IPS-18c (cell line): ENCODE data around the gene NFIB.

Source experiments
- H3K4me3 ChIP-seq: 2 replicates; pipeline ENCODE4 v1.7.0; 2013; ENCODE audit warnings: low read depth, mild to moderate bottlenecking, low read length, moderate library complexity; ENCODE audit not compliant: insufficient read depth
- H3K9me3 ChIP-seq: one replicate; pipeline ENCODE4 v1.6.1; 2013; ENCODE audit warnings: mild to moderate bottlenecking, low read length, moderate library complexity; ENCODE audit not compliant: control insufficient read depth, insufficient read depth

The NFIB gene

DNA sequence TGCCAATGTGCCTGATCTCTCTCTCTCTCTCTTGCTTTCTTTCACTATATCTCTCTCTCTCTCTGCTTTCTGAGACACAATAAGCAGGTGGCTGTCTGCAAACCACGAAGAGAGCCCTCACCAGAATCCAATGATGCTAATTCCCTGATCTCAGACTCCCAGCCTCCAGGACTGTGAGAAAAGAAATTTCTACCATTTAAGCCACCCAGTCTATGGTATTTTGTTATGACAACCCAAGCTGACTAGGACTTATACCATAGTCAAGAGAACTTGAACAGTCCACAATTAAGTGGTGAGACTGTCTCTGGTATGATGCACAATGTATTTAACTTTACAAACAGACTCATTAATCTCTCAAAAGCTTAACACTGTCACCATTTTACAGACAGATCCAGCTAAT is 67.0 kb downstream of the NFIB start:
- Histone ChIP-seq H3K4me3 (no peak overlapping the region), H3K9me3 (no peaks in the 10 kb centered on the region)

DNA sequence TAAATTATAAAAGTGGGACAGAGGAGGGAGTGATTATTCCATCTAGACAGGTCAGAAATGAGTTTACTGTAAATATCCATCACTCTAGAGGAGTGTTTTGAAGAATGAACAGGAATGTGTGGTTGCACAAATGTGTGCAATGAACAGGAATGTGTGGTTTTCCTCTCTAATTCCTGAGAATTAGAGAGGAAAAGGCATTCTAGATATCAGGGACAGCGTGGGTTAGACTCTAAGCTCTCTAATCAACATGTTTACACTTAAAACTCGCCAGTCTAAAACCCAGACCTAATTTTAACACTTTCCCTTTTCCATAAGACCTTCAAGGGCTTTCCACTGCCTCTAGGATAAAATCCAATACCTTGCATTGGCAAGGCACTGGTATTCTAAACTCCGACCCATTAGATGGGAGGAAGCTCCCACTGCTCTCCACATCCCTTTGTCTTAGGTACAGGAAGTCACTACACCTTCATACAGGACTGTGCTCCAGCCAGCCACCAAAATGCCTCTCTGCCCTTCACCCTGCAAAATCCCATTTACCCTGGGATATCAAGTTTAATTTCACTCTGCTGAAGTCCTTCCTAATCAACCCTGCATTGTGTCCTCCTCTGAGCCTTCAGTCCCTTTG is 67.9 kb downstream of the NFIB start:
- no peak overlapping the region for H3K4me3 ChIP-seq

DNA sequence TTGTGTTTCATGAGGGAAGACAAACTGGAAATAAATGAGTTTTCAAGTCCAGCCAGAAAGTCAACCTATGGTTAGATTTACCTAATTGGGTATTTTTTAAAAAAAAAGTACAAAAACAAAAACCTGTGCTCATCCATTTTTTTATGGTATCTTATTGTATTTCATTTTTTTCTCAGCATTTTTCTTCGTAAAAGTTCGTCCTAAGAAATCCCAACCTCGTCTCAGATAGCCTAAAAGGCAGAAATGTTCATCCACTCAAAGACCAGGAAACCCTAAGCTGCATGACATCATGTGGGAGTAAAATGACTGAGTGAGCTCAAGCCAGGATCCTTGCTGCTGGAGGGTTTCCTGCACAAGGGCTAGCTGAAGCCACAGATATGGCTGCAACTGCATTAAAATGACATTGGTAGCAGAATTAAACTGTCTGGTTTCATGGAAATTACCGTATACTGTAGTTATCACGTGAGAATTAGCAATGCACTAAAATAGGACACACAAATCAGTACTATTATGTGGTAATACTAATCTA is 70.4 kb downstream of the NFIB start:
- Histone ChIP-seq H3K9me3 (no peaks in the 10 kb centered on the region), H3K4me3 (no peak overlapping the region)

More for the DNA sequence above, 67.9 kb downstream of the NFIB start:
- no peaks in the 10 kb centered on the region for H3K9me3 ChIP-seq

DNA sequence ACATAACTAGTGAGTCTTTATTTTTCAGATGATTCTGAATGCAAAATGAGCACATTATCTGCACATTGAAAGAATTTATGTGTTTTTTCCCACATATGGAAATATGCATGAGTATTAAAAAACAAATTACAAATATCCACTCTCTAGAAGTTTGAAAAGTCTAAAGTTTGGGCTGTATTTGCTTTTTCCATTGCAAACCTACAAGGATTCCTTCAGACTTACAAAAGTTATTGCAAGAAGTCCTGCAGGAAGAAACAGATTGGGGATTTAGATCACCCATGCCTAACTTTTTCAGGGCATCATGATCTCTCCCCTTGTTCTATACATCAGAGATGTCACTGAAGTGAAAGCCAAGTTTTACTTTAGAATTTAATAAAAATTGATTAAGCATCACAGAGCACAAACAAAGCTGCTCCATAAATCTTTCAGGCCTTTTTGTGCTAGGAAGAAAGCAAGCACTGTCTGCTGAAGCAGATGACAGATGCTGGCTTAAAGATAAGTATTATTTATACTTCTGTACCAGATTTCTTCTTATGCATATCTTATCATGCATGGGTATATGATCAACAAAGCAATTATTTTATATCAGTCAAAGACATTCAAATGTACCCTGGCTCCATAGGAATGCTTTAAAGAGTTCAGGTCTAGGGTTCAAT is 71.7 kb downstream of the NFIB start:
- Histone ChIP-seq H3K9me3 (no peaks in the 10 kb centered on the region), H3K4me3 (no peak overlapping the region)

DNA sequence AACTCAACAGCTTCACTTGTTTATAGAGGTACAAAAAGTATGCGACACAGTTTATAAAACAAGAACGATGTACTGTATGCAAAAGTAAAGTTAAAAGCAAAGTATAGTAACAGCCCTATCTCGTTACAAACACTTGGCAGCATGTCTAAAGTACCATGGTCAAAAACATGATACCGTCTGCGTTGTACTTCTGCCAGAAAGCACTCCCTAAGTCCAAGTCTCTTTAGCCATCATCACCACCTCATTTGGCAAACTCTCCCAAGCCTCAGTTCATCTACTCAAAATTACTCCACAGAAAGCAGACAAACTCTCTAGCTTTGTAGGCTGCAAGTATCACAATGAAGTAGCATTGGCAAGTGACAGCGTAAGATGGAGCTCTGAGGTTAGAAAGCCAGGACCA is 73.4 kb downstream of the NFIB start:
- Histone ChIP-seq H3K9me3 (no peaks in the 10 kb centered on the region), H3K4me3 (no peak overlapping the region)

DNA sequence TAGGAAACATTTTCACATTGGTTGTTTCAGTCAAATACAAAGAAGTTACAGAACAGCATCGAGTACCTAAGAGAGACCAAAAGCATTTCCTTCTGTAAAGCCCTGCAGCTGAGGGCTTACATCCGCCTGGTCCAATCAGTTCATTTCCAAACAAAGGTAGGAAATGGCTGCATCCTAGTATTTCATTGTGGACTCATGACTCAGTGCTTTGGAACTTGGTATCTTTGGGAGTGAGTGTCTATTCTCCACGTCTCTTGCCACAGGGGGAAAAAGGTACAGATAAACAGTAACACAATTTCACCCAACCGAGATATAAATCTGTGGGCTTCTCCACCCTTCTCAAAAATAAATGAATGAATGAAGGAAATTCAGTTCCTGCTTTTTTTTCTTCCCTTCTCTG is 75.4 kb downstream of the NFIB start:
- no peaks in the 10 kb centered on the region for H3K9me3 ChIP-seq
- no peak overlapping the region for H3K4me3 ChIP-seq

DNA sequence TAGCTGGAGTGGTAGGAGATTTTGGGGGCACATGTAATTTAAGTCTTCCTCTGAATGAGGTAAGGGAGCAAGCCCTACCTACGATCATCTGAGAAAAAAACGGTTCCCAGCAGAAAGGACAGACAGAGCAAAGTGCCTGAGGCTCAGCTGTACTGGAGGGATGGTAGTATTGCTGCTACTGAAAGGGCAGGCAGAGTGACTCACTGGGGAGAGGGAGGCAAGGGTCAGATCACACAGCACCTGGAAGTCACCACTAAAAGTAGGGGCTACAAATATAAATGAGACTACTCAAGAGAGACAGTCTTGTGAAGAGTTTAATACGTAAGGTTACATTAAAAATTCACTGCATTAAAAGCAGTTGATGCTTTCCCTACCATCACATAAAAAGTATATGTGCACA is 75.9 kb downstream of the NFIB start:
- H3K4me3 ChIP-seq = no peak overlapping the region
- no peaks in the 10 kb centered on the region for H3K9me3 ChIP-seq

DNA sequence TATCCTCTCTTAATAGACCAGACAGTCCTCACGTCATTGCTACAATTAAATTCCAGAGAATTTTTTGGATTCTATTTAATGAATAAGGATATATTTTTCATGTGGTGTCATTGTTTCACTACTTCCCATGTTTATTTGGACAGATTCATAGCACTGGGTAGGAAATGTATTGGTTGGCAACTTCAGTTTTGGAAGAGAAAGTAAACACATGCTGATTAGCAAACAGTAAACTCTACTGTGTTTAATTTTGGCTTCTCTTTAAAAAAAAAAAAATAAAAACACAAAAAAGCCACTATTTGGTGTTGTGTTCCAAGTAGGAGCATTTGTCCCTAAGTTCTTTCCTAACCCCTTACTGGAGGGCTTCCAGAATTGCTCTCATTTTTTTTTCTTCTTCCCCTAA is 77.3 kb downstream of the NFIB start:
- H3K4me3 ChIP-seq = no peak overlapping the region
- no peaks in the 10 kb centered on the region for H3K9me3 ChIP-seq

DNA sequence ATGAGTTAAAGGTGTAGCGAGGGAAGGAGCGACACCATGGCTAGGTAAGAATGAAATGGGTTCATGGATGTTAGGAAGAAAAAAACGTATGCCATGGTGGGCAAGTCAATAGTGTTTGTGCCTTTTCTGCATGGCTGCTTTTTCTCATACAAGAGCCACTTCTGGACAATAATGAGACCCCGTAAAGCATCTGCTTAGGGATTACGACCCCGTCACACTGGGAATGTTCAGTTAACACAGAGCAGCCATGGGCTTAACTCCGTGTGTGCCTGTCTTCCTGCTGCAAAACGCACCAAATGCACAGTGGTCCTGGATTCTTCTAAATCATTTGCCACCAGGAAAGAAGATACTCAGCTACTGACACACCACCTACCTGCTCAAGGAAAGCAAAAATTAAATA is 81.8 kb downstream of the NFIB start:
- H3K4me3 ChIP-seq = no peak overlapping the region
- H3K9me3 ChIP-seq = no peaks in the 10 kb centered on the region

DNA sequence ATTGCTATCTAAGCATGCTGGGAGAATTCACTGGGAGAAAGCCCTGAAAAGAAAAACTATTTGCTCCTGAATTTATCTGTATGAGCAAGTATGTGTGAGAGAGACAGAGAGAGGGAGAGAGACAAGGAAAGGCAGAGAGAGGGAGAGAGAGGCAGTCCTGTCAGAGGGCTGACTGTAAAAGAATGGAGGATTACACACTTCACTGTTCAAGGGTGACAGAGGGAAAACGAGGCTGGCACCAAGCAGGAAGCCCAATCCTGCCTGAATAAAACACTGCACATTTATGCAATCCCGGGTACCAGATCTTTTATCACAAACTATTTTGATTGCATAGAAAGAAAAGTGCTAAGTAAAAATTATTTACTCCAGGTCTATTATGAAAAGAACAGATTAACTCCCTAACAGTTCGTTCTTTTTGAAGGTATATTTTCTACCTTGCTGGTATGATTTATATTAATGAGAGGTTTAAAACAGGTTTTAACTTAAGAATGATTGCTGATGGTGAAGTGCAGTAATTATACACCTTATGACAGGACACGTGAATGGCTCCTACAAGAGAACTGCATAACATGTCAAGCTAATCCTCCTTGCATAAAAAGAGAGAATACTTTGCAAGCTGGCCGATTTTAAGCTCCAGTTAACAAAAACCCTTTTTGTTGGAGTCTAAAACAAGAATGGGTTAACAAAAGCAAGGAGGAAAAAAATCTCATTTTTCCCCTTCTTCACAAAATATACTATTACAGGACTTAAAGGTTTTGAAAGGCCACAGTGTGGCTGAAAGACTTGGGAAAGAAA is 82.5 kb downstream of the NFIB start:
- Histone ChIP-seq H3K9me3 (no peaks in the 10 kb centered on the region), H3K4me3 (no peak overlapping the region)

DNA sequence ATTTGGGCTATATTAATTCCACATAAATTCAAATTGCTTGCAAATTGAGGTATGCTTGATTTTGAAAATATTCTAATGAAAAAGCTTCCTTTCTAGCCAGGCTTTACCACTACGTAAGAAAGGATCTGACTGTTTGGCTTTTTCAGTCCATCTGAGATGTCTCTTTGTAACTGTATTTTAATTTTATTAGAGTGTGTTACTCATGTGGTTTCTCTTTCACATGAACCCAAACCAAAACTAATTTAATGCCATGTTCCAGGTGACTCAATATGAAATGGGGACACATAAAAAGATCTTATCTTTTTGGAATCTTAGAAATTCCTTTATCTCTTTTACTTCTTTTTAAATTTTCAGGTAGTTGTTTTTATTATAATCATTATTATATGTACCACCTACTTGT is 85.3 kb downstream of the NFIB start:
- no peaks in the 10 kb centered on the region for H3K9me3 ChIP-seq
- H3K4me3 ChIP-seq = no peak overlapping the region

DNA sequence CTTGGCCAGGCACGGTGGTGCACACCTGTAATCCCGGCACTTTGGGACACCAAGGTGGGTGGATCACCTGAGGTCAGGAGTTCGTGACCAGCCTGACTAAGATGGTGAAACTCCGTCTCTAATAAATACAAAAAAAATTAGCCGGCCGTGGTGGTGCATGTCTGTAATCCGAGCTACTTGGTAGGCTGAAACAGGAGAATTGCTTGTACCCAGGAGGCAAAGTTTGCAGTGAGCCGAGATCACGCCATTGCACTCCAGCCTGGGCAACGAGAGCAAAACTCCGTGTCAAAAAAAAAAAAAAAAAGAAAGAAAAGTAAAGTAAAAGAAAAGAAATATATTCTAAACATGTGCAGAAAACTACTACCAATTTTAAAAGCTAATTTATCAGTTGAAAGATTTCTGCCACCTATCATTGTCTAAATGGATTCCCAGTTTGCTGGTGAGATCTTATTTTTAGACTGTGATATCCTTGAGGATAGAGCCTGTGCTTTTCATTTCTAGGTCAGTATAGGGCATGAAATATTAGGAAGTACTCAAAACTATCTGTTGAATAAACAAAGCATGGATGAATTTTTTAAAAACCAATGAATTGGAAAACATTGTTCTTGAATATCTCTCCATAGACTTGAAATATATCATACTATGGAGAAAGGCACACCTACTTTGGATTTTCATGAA is 86.9 kb downstream of the NFIB start:
- no peak overlapping the region for H3K4me3 ChIP-seq

DNA sequence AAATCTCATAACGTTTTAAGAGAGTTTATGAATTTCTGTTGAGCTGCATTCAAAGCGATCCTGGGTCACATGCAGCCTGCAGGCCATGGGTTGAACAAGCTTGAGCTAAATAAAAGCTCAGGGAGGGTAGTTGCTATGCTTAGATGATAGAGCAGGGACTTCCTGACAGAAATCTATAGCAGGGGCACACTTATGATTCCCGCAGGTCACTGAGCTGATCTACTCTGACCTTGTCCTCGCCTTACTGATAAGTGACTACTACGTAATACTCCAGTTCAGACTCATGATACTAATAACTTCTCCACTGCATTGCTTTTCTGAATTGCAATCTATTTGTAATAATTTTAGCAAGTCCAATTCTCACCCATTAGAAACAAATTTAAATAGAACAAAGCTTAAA is 90.9 kb downstream of the NFIB start:
- no peak overlapping the region for H3K4me3 ChIP-seq
- peaks cover 2% of the 10 kb centered on the region for H3K9me3 ChIP-seq

More for the DNA sequence above, 86.9 kb downstream of the NFIB start:
- peaks cover 2% of the 10 kb centered on the region for H3K9me3 ChIP-seq

DNA sequence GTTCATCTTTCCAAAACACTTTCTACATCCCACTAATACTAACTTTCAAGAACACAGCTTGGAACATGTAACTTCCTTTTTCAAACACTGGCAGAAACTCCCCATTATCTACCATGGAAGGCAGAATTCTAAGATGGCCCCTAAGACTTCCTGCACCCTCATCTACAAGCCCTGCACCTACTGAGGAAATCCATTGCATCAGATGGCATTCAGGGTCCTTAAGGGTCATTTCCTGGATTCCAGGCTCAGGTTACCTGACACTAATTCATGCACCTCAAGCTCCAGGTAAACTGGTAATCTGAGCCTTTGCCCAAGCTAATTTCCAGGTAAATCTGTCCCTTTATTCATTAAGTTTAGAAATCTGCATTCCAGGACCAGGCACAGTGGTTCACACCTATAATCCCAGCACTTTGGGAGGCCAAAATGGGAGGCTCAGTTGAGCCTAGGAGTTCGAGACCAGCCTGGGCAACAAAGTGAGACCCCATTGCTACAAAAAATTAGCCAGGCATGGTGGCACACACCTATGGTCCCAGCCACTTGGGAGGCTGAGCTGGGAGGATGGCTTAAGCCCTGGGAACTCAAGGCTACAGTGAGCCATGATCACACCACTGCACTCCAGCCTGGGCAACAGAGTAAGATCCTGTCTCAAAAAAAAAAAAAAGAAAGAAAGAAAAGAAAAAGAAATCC is 91.6 kb downstream of the NFIB start:
- Histone ChIP-seq H3K9me3 (peaks cover 2% of the 10 kb centered on the region), H3K4me3 (no peak overlapping the region)

DNA sequence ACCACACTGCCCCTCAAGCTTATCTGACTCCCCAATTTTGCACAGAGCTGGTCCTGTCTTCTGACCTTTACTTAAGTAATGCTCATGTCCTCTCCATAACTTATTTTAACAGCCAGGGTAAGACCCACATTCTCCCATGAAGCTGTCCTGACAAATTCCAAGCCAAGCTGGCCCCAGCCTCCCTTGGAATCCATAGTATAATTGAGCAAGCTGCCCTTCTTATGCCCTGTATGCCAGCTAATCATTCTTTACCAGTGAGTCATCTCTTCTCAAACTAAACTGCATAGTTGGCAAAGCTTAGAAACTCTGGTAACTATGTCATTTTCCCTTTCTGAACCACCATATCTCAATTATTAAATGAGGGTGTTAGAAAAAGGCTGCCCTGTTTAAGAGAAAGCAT is 92.4 kb downstream of the NFIB start:
- H3K9me3 ChIP-seq = peaks cover 2% of the 10 kb centered on the region
- no peak overlapping the region for H3K4me3 ChIP-seq

DNA sequence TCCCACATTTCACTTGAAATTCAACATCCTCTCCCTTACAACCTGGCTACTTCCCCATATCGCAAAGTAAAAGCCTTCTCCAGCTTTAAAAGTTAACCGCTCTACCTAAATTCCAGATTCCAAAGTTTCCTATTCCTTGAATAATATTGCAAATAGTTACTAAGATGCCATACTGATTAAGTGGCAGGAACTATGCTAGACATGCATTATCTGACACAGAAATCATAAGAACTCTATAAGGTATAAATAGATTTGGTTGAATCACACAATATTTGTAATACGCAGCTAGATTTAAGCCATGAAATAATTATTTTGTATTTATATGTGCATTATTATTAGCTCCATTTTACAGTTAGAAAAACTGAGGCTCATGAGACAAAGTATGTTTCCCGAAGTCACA is 92.8 kb downstream of the NFIB start:
- Histone ChIP-seq H3K4me3 (no peak overlapping the region), H3K9me3 (peaks cover 2% of the 10 kb centered on the region)

DNA sequence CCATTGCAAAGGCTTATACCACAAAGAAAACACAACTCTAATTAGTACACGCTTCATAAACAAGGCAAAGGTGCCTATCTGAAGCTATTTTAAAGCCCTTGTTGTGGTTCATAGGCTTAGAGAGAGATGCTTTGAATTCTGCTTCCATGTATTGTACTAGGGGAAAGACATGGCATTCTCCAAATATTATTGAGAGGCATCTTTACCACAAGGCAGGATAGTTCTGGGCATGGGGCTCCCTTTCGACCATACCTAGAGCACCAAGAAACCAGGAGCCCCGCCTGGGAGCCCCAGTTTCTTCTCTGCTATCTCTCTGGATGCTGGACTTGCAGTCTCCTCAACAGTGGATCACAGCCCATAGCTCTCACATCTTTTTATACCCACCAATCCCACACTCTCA is 93.7 kb downstream of the NFIB start:
- Histone ChIP-seq H3K4me3 (no peak overlapping the region), H3K9me3 (peaks cover 2% of the 10 kb centered on the region)
